OCI-LY1 (cell line): ENCODE measurements around the gene SAFB.

ENCODE experiments used
- EZH2 ChIP-seq: fragments of 200-600 bp; sonication (generic), shearing (Covaris generic); IDR thresholded peaks from 2 replicates; pipeline ENCODE4 v1.8.0; 2017; ENCODE audit warnings: borderline replicate concordance, mixed run types, mild to moderate bottlenecking, antibody characterized with exemption, low read length, moderate library complexity, mixed read lengths
- TF ChIP-seq, protein P1 (sequence below): fragments of 200-600 bp; sonication (generic), shearing (Covaris generic); IDR thresholded peaks from 2 replicates; pipeline ENCODE4 v1.5.1; 2017; ENCODE audit warnings: mild to moderate bottlenecking, antibody characterized with exemption, low read length, moderate library complexity, mixed read lengths

DNA sequence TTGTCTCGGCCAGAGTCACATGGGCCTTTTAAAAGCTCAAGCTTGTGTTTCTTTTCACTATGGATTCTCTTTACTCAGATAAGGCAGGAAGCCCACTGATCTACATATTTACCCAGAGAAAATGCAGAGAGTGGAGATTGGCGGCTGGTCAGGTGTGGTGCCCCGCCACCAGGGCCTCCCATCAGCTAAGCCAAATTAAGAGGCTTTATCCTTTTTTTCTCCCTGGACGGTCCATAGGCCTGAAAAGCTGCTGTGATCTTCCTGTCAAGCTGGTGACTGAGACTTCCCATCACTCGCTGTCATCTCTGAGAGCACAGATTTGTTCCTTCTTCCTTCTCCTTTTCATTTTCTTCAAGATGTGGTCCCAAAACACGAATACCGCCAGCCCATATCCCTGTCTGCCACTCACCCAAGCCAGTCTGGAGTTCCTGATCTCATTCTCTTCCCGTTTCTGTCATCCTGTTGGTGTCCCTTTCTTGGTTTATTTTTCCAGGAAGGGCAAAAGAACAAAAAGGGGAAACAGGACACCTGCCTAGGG is 1.9 kb downstream of the SAFB start:
- TF ChIP-seq, protein P1, sequence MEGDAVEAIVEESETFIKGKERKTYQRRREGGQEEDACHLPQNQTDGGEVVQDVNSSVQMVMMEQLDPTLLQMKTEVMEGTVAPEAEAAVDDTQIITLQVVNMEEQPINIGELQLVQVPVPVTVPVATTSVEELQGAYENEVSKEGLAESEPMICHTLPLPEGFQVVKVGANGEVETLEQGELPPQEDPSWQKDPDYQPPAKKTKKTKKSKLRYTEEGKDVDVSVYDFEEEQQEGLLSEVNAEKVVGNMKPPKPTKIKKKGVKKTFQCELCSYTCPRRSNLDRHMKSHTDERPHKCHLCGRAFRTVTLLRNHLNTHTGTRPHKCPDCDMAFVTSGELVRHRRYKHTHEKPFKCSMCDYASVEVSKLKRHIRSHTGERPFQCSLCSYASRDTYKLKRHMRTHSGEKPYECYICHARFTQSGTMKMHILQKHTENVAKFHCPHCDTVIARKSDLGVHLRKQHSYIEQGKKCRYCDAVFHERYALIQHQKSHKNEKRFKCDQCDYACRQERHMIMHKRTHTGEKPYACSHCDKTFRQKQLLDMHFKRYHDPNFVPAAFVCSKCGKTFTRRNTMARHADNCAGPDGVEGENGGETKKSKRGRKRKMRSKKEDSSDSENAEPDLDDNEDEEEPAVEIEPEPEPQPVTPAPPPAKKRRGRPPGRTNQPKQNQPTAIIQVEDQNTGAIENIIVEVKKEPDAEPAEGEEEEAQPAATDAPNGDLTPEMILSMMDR, result no peak
- TF ChIP-seq EZH2, result no peak
